IMR-90 (cell line): Measurements from ENCODE around the gene CHD2. TPM values are rescaled to one million over a fixed set of nuclear protein-coding genes. Genes with fewer than 3 reads are reported as not detected.

Experiments used
- ATAC-seq: fragments of 200-7000 bp; cut with Tn5 transposase; 2 replicates; pipeline ENCODE4 v1.9.1; 2020; ENCODE audit warnings: low read depth, mild to moderate bottlenecking, moderate library complexity
- BruUV-seq: library from RNA; stranded (reverse); fragments of 400-500 nt; replicated peaks from 2 replicates; lab custom pipeline; 2021; lab: Mats Ljungman, UMichigan
- CTCF ChIA-PET: fragments of 300-600 bp; formaldehyde crosslinking; extraction: SDS; loops from one replicate; lab custom pipeline; 2021; ENCODE audit warnings: antibody characterized with exemption; lab: Yijun Ruan, JAX
- POLR2A ChIA-PET: fragments of 300-600 bp; sonication (Branson Sonifier 250); formaldehyde crosslinking; loops from one replicate; lab custom pipeline; 2022; ENCODE audit warnings: antibody characterized with exemption; ENCODE audit not compliant: unreplicated experiment; lab: Charles Lee
- DNase-seq: peaks from one replicate; pipeline ENCODE4 v3.0.0; 2013
- H2AFZ ChIP-seq: replicated peaks from 2 replicates; pipeline ENCODE3; 2013; ENCODE audit warnings: low read length, mild to moderate bottlenecking; ENCODE audit not compliant: poor library complexity
- H2AK5ac ChIP-seq: 2 replicates; pipeline ENCODE4 v1.6.1; 2013; ENCODE audit warnings: low read depth, low read length, inconsistent platforms
- H2AK9ac ChIP-seq: replicated peaks from 2 replicates; pipeline ENCODE3; 2013; ENCODE audit warnings: mild to moderate bottlenecking, low read depth, low read length, moderate library complexity; ENCODE audit not compliant: poor library complexity
- H2BK120ac ChIP-seq: 2 replicates; pipeline ENCODE4 v1.6.1; 2013; ENCODE audit warnings: low read depth, low read length, inconsistent platforms
- H2BK15ac ChIP-seq: 3 replicates; pipeline ENCODE4 v1.6.1; 2013; ENCODE audit warnings: low read depth, low read length, inconsistent platforms
- H2BK20ac ChIP-seq: 2 replicates; pipeline ENCODE4 v1.6.1; 2013; ENCODE audit warnings: low read depth, mild to moderate bottlenecking, inconsistent platforms, low read length, moderate library complexity
- H2BK5ac ChIP-seq: 2 replicates; pipeline ENCODE4 v1.6.1; 2013; ENCODE audit warnings: mild to moderate bottlenecking, low read depth, low read length, inconsistent platforms; ENCODE audit not compliant: poor library complexity, severe bottlenecking
- H3K14ac ChIP-seq: replicated peaks from 2 replicates; pipeline ENCODE4 v1.6.1; 2013; ENCODE audit warnings: low read depth, low read length, inconsistent platforms
- H3K18ac ChIP-seq: 2 replicates; pipeline ENCODE4 v1.6.1; 2013; ENCODE audit warnings: low read depth, low read length, control low read depth
- H3K23ac ChIP-seq: 2 replicates; pipeline ENCODE4 v1.6.1; 2013; ENCODE audit warnings: low read depth, low read length, inconsistent platforms
- H3K27ac ChIP-seq: 2 replicates; pipeline ENCODE4 v1.5.1; 2013; ENCODE audit warnings: mild to moderate bottlenecking, control low read depth, low read length; ENCODE audit not compliant: insufficient read depth
- H3K27me3 ChIP-seq: 2 replicates; pipeline ENCODE4 v1.6.1; 2013; ENCODE audit warnings: low read length; ENCODE audit not compliant: control insufficient read depth, insufficient read depth
- H3K36me3 ChIP-seq: 2 replicates; pipeline ENCODE4 v1.6.1; 2013; ENCODE audit warnings: low read length, mixed read lengths; ENCODE audit not compliant: control insufficient read depth, insufficient read depth
- H3K4ac ChIP-seq: 2 replicates; pipeline ENCODE4 v1.6.1; 2013; ENCODE audit warnings: low read depth, low read length, inconsistent platforms
- H3K4me1 ChIP-seq: 2 replicates; pipeline ENCODE4 v1.6.1; 2013; ENCODE audit warnings: low read length, mixed read lengths; ENCODE audit not compliant: control insufficient read depth, insufficient read depth
- H3K4me2 ChIP-seq: 2 replicates; pipeline ENCODE4 v1.6.1; 2013; ENCODE audit warnings: low read depth, mild to moderate bottlenecking, control low read depth, low read length, moderate library complexity
- H3K4me3 ChIP-seq: 2 replicates; pipeline ENCODE4 v1.5.1; 2013; ENCODE audit warnings: low read depth, mild to moderate bottlenecking, control low read depth, low read length, moderate library complexity; ENCODE audit not compliant: insufficient read depth
- H3K56ac ChIP-seq: 2 replicates; pipeline ENCODE4 v1.6.1; 2013; ENCODE audit warnings: low read length, inconsistent platforms; ENCODE audit not compliant: insufficient read depth; ENCODE audit errors: extremely low read depth
- H3K79me1 ChIP-seq, 2 experiments: 2 replicates each; pipeline ENCODE4 v1.6.1; 2013; ENCODE audit warnings: low read length in 2 of 2, inconsistent platforms in 1 of 2, low read depth in 1 of 2
- H3K9ac ChIP-seq: 2 replicates; pipeline ENCODE4 v1.6.1; 2013; ENCODE audit warnings: low read depth, low read length, control low read depth
- H3K9me1 ChIP-seq: 2 replicates; pipeline ENCODE4 v1.6.1; 2013; ENCODE audit warnings: low read length, inconsistent platforms; ENCODE audit not compliant: insufficient read depth
- H3K9me3 ChIP-seq: 2 replicates; pipeline ENCODE4 v1.6.1; 2013; ENCODE audit warnings: low read length; ENCODE audit not compliant: control insufficient read depth, insufficient read depth
- H4K20me1 ChIP-seq: 2 replicates; pipeline ENCODE4 v1.6.1; 2013; ENCODE audit warnings: low read length, inconsistent platforms; ENCODE audit not compliant: insufficient read depth
- H4K5ac ChIP-seq: 2 replicates; pipeline ENCODE4 v1.6.1; 2013; ENCODE audit warnings: mild to moderate bottlenecking, low read depth, low read length, control low read depth
- H4K8ac ChIP-seq, 2 experiments: 2 replicates each; pipeline ENCODE4 v1.6.1; 2013; ENCODE audit warnings: low read depth in 2 of 2, low read length in 2 of 2, control low read depth in 1 of 2, inconsistent platforms in 1 of 2
- H4K91ac ChIP-seq: 2 replicates; pipeline ENCODE4 v1.6.1; 2013; ENCODE audit warnings: low read depth, low read length, inconsistent platforms; ENCODE audit not compliant: insufficient read depth
- ELK1 ChIP-seq: fragments of 150-350 bp; IDR thresholded peaks from 2 replicates; pipeline ENCODE4 v1.6.1; 2016; ENCODE audit warnings: low read depth, mild to moderate bottlenecking, low read length, moderate library complexity, borderline replicate concordance
- FOS ChIP-seq: fragments of 150-350 bp; IDR thresholded peaks from 2 replicates; pipeline ENCODE4 v1.6.1; 2016; ENCODE audit warnings: low read depth, low read length
- MAFK ChIP-seq: IDR thresholded peaks from 2 replicates; pipeline ENCODE4 v1.6.1; 2012; ENCODE audit warnings: low read depth, low read length, improper control_type of control experiment
- MAZ ChIP-seq: IDR thresholded peaks from 2 replicates; pipeline ENCODE4 v1.6.1; 2012; ENCODE audit warnings: low read depth, mild to moderate bottlenecking, low read length, improper control_type of control experiment, moderate library complexity, borderline replicate concordance
- NFE2L2 ChIP-seq: fragments of 150-350 bp; IDR thresholded peaks from 2 replicates; pipeline ENCODE4 v1.6.1; 2016; ENCODE audit warnings: low read depth, mild to moderate bottlenecking, low read length
- POLR2A ChIP-seq: IDR thresholded peaks from 2 replicates; pipeline ENCODE4 v1.6.1; 2012; ENCODE audit warnings: mild to moderate bottlenecking, low read depth, low read length
- RFX5 ChIP-seq: IDR thresholded peaks from 2 replicates; pipeline ENCODE4 v1.8.0; 2012; ENCODE audit warnings: low read depth, mild to moderate bottlenecking, low read length, moderate library complexity
- SMC3 ChIP-seq: fragments of 150-350 bp; IDR thresholded peaks from 2 replicates; pipeline ENCODE4 v1.6.1; 2016; ENCODE audit warnings: low read depth, mild to moderate bottlenecking, antibody characterized with exemption, low read length, moderate library complexity
- WGBS, 2 experiments: methylation state at CpG; one replicate each; pipeline versions ENCODE4 v1.1.5 to v1.1.7; 2013; ENCODE audit warnings: missing lambda C conversion rate in 2 of 2; ENCODE audit not compliant: insufficient read length in 1 of 2; ENCODE audit errors: extremely low coverage in 2 of 2; 5-methylcytosine and 5-hydroxymethylcytosine counted together
- dilution Hi-C: fragments of 300-500 bp; cut with HindIII; formaldehyde crosslinking; loops from one replicate; pipeline ENCODE4 v1.14.3; 2018; ENCODE audit warnings: low sequenced_read_pairs; ENCODE audit not compliant: unreplicated experiment
- in situ Hi-C: fragments of 300-500 bp; cut with MboI; formaldehyde crosslinking; loops from 3 replicates; pipeline ENCODE4 v1.14.3; 2019; ENCODE audit warnings: low sequenced_read_pairs, inconsistent platforms, mixed read lengths
- intact Hi-C: fragments of 100-400 bp; cut with micrococcal nuclease; formaldehyde crosslinking; loops from 2 replicates; pipeline ENCODE4 v1.10.0; 2022
- polyA plus RNA-seq, 3 experiments: library from polyadenylated mRNA; depleted of rRNA; stranded (reverse); fragments of >200 nt; gene quantifications; 2 replicates each; pipeline ENCODE4 v1.2.3, GENCODE V29; 2012; ENCODE audit warnings: low replicate concordance in 1 of 3
- total RNA-seq: library from RNA; depleted of rRNA; stranded (reverse); fragments of >200 nt; gene quantifications from 2 replicates; pipeline ENCODE4 v1.2.3, GENCODE V29; 2012

Gene CHD2
- total and polyA plus RNA-seq, 2 of the 4 experiments (the other 2 are of a cell fraction): 44.9 to 64.7 TPM

- Histone ChIP-seq H3K23ac (no peak overlapping the region), H3K36me3 (peaks cover 61% of the 10 kb centered on the region), H4K8ac (no peak overlapping the region), H3K56ac (no peak overlapping the region), H2BK15ac (no peak overlapping the region), H2BK5ac (no peak overlapping the region), H4K5ac (no peak overlapping the region), H3K9me1 (no peaks in the 10 kb centered on the region), H3K4ac (no peak overlapping the region), H2BK20ac (no peak overlapping the region), H2AK5ac (no peak overlapping the region), H2BK120ac (no peak overlapping the region), H3K4me3 (no peak overlapping the region), H3K9me3 (no peaks in the 10 kb centered on the region), H3K4me2 (no peak overlapping the region), H2AK9ac (no peak overlapping the region), H3K79me1 (peaks cover 23 to 36% of the 10 kb centered on the region in 2 experiments), H3K4me1 (no peaks in the 10 kb centered on the region), H3K14ac (no peak overlapping the region), H3K18ac (no peak overlapping the region), H3K27me3 (no peaks in the 10 kb centered on the region), H2AFZ (no peak overlapping the region), H3K9ac (no peak overlapping the region), H3K27ac (no peak overlapping the region), H4K91ac (no peak overlapping the region), H4K20me1 (peaks cover 8% of the 10 kb centered on the region; the same call in 1 of the 2 replicates)
- ChIA-PET POLR2A (no interaction called here), CTCF (interaction anchor here (0.5 to 1.5 kb wide), 3 partner anchors 11 to 95 kb away, joined by 3 to 5 read pairs (median 3); no protein-coding TSS in a partner anchor)
- TF ChIP-seq NFE2L2 (no peak), MAZ (no peak), POLR2A (no peak), ELK1 (no peak), FOS (no peak), RFX5 (no peak), MAFK (no peak), SMC3 (no peak)
- dilution Hi-C loops (no loop called here), in situ Hi-C loops (no loop called here), intact Hi-C loops (no loop called here)
- DNase-seq: no peak
- WGBS, 2 experiments: no CpG with 5 or more reads among the region's 1 CpG
- no peak for ATAC-seq
- BruUV-seq: no TSS peak
Measured at GRCh38 chr15:93012786-93013185, 112.7 kb downstream of the CHD2 start.
